ENCODE data around the gene PACSIN2.

DNA sequence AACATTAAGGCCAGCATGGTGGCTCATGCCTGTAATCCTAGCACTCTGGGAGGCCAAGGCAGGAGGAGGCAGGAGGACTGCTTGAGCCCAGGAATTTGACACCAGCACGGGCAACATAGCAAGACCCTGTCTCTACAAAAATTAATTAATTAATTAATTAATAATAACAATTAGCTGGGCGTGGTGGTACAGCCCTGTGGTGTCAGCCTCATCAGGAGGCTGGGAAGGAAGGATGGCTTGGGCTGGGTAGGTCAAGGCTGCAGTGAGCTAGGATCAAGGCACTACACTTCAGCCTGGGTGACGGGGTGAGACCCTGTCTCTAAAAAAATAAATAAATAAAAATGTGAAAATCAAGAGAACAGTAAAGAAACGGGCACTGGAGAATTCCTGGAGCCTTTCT is 159.2 kb downstream of the PACSIN2 start:
- TF ChIP-seq, protein P1, sequence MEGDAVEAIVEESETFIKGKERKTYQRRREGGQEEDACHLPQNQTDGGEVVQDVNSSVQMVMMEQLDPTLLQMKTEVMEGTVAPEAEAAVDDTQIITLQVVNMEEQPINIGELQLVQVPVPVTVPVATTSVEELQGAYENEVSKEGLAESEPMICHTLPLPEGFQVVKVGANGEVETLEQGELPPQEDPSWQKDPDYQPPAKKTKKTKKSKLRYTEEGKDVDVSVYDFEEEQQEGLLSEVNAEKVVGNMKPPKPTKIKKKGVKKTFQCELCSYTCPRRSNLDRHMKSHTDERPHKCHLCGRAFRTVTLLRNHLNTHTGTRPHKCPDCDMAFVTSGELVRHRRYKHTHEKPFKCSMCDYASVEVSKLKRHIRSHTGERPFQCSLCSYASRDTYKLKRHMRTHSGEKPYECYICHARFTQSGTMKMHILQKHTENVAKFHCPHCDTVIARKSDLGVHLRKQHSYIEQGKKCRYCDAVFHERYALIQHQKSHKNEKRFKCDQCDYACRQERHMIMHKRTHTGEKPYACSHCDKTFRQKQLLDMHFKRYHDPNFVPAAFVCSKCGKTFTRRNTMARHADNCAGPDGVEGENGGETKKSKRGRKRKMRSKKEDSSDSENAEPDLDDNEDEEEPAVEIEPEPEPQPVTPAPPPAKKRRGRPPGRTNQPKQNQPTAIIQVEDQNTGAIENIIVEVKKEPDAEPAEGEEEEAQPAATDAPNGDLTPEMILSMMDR (IDR thresholded peaks at IDR 0.05) = no peak
- TF ChIP-seq POLR2A (IDR thresholded peaks at IDR 0.05) (no peak), POLR2AphosphoS5 (IDR thresholded peaks at IDR 0.05) (no peak)

Data from gastroesophageal sphincter (tissue), 3 donors.